ENCODE measurements around the gene PMS2.

PMS2 gene

GRCh38 chr7:6026011-6026819 lies 17.4 kb upstream of the PMS2 start:
- Histone ChIP-seq H3K27me3 (replicated peaks; ENCODE audit: insufficient read depth, low read length) (no peaks in the 10 kb centered on the region), H3K36me3 (replicated peaks; ENCODE audit: insufficient read depth, low read length) (peaks cover 24% of the 10 kb centered on the region; the same call in 1 of the 2 replicates), H3F3A (ENCODE audit: insufficient read depth, low read length) (0 out of 2 replicates have a peak, but pooled peaks cover 3% of the 10 kb centered on the region), H3K79me2 (ENCODE audit: low read length) (peaks cover 14% of the 10 kb centered on the region), H3K9ac (ENCODE audit: low read length) (no peak overlapping the region), H4K20me1 (ENCODE audit: insufficient read depth, low read length) (no peaks in the 10 kb centered on the region), H3K4me2 (ENCODE audit: low read depth, low read length) (no peak overlapping the region), H3K9me2 (replicated peaks; ENCODE audit: insufficient read depth, low read length) (no peaks in the 10 kb centered on the region), H3K9me3 (replicated peaks; ENCODE audit: insufficient read depth, low read length) (no peaks in the 10 kb centered on the region), H2AFZ (ENCODE audit: low read length) (no peak overlapping the region), H3K4me3 (ENCODE audit: low read length) (no peak overlapping the region), H3K4me1 (ENCODE audit: low read length) (no peaks in the 10 kb centered on the region), H3K27ac (ENCODE audit: low read length) (no peak overlapping the region)
- DNase-seq, result peak; percentile 40
- TF ChIP-seq CTCF (IDR thresholded peaks at IDR 0.05; ENCODE audit: low read length) (peak; percentile 27; the same call in 1 of the 2 replicates), EZH2 (optimal IDR thresholded peaks at IDR 0.05; ENCODE audit: low read depth, low read length) (no peak)

GRCh38 chr7:6023974-6024435 lies 15.2 kb upstream of the PMS2 start:
- Histone ChIP-seq H3K9me2 (replicated peaks; ENCODE audit: insufficient read depth, low read length) (no peaks in the 10 kb centered on the region), H3K4me1 (ENCODE audit: low read length) (no peaks in the 10 kb centered on the region), H3K4me2 (ENCODE audit: low read depth, low read length) (no peak overlapping the region), H2AFZ (ENCODE audit: low read length) (no peak overlapping the region), H3K36me3 (replicated peaks; ENCODE audit: insufficient read depth, low read length) (peaks cover 24% of the 10 kb centered on the region; the same call in 1 of the 2 replicates), H3K27ac (ENCODE audit: low read length) (no peak overlapping the region), H3K27me3 (replicated peaks; ENCODE audit: insufficient read depth, low read length) (no peaks in the 10 kb centered on the region), H3F3A (ENCODE audit: insufficient read depth, low read length) (0 out of 2 replicates have a peak, but pooled peaks cover 3% of the 10 kb centered on the region), H3K9ac (ENCODE audit: low read length) (no peak overlapping the region), H3K4me3 (ENCODE audit: low read length) (no peak overlapping the region), H3K9me3 (replicated peaks; ENCODE audit: insufficient read depth, low read length) (no peaks in the 10 kb centered on the region), H4K20me1 (ENCODE audit: insufficient read depth, low read length) (no peaks in the 10 kb centered on the region), H3K79me2 (ENCODE audit: low read length) (peaks cover 18% of the 10 kb centered on the region)
- no peak for TF ChIP-seq EZH2 (optimal IDR thresholded peaks at IDR 0.05; ENCODE audit: low read depth, low read length)
- no peak for TF ChIP-seq CTCF (IDR thresholded peaks at IDR 0.05; ENCODE audit: low read length)
- TF ChIP-seq EZH2phosphoT487 (IDR thresholded peaks at IDR 0.05; ENCODE audit: low read length), result no peak
- DNase-seq, result no peak

- Histone ChIP-seq H4K20me1 (ENCODE audit: insufficient read depth, low read length) (no peaks in the 10 kb centered on the region), H2AFZ (ENCODE audit: low read length) (no peak overlapping the region), H3K27me3 (replicated peaks; ENCODE audit: insufficient read depth, low read length) (no peaks in the 10 kb centered on the region), H3K79me2 (ENCODE audit: low read length) (peaks cover 18% of the 10 kb centered on the region), H3K4me1 (ENCODE audit: low read length) (no peaks in the 10 kb centered on the region), H3K36me3 (replicated peaks; ENCODE audit: insufficient read depth, low read length) (peaks cover 21% of the 10 kb centered on the region; the same call in 1 of the 2 replicates), H3K27ac (ENCODE audit: low read length) (no peak overlapping the region), H3K9ac (ENCODE audit: low read length) (no peak overlapping the region), H3F3A (ENCODE audit: insufficient read depth, low read length) (0 out of 2 replicates have a peak, but pooled peaks cover 3% of the 10 kb centered on the region), H3K9me2 (replicated peaks; ENCODE audit: insufficient read depth, low read length) (no peaks in the 10 kb centered on the region), H3K9me3 (replicated peaks; ENCODE audit: insufficient read depth, low read length) (no peaks in the 10 kb centered on the region), H3K4me2 (ENCODE audit: low read depth, low read length) (no peak overlapping the region), H3K4me3 (ENCODE audit: low read length) (no peak overlapping the region)
- DNase-seq, result no peak
- TF ChIP-seq EZH2 (optimal IDR thresholded peaks at IDR 0.05; ENCODE audit: low read depth, low read length) (no peak), EZH2phosphoT487 (IDR thresholded peaks at IDR 0.05; ENCODE audit: low read length) (no peak), CTCF (IDR thresholded peaks at IDR 0.05; ENCODE audit: low read length) (no peak)
Observed at GRCh38 chr7:6022707-6023106, 13.9 kb upstream of the PMS2 start.

Data from MM.1S (cell line).